H1 (cell line): ENCODE results near the gene SMARCB1. TPM values are rescaled to one million over a fixed set of nuclear protein-coding genes. Genes with fewer than 3 reads are reported as not detected.

Source experiments
- CTCF ChIA-PET: fragments of 300-600 bp; sonication (Branson Sonifier 250); formaldehyde crosslinking; loops from one replicate; lab custom pipeline; 2021; ENCODE audit not compliant: partially characterized antibody; lab: Charles Lee
- POLR2A ChIA-PET: fragments of 300-600 bp; sonication (Branson Sonifier 250); formaldehyde crosslinking; loops from one replicate; lab custom pipeline; 2021; ENCODE audit warnings: inconsistent platforms; ENCODE audit not compliant: partially characterized antibody; lab: Charles Lee
- DNase-seq, 2 experiments: peaks; one replicate each; pipeline versions ENCODE4 v3.0.0 to v3.0.0-alpha.2; 2010 to 2022; ENCODE audit warnings: low spot score in 2 of 2, low read depth in 1 of 2, mixed read lengths in 1 of 2
- FAIRE-seq: peaks from 2 replicates; lab custom pipeline; 2011; peaks lifted over from hg19 to GRCh38; lab: Jason Lieb, UNC
- H2AFZ ChIP-seq: 2 replicates; pipeline ENCODE4 v1.8.1; 2012; ENCODE audit warnings: low read length, inconsistent platforms
- H2AK5ac ChIP-seq: 2 replicates; pipeline ENCODE4 v1.6.1; 2013; ENCODE audit warnings: low read depth, low read length
- H2BK120ac ChIP-seq: replicated peaks from 2 replicates; pipeline ENCODE3; 2013; ENCODE audit warnings: low read depth, low read length, inconsistent platforms
- H2BK12ac ChIP-seq: 2 replicates; pipeline ENCODE4 v1.6.1; 2013; ENCODE audit warnings: low read depth, low read length
- H2BK15ac ChIP-seq: 2 replicates; pipeline ENCODE4 v1.6.1; 2013; ENCODE audit warnings: low read length
- H2BK20ac ChIP-seq: 2 replicates; pipeline ENCODE4 v1.6.1; 2013; ENCODE audit warnings: low read length
- H2BK5ac ChIP-seq: 2 replicates; pipeline ENCODE4 v1.6.1; 2013; ENCODE audit warnings: low read depth, low read length
- H3K14ac ChIP-seq: 2 replicates; pipeline ENCODE4 v1.6.1; 2013; ENCODE audit warnings: inconsistent platforms; ENCODE audit not compliant: insufficient read length
- H3K18ac ChIP-seq: 2 replicates; pipeline ENCODE4 v1.6.1; 2013; ENCODE audit warnings: low read length; ENCODE audit errors: extremely low read depth
- H3K23ac ChIP-seq: 2 replicates; pipeline ENCODE4 v1.6.1; 2013; ENCODE audit warnings: inconsistent platforms; ENCODE audit not compliant: insufficient read length
- H3K23me2 ChIP-seq: 2 replicates; pipeline ENCODE4 v1.6.1; 2013; ENCODE audit warnings: low read depth, low read length
- H3K27ac ChIP-seq: 2 replicates; pipeline ENCODE4 v1.6.1; 2011; ENCODE audit warnings: low read depth, low read length, inconsistent platforms
- H3K27me3 ChIP-seq, 4 experiments: replicated peaks in 1 of 4; 1 replicate in 1 of 4; 2 replicates in 3 of 4; pipeline versions ENCODE4 v1.6.1 to v1.8.1; 2011 to 2013; ENCODE audit warnings: low read length in 3 of 4, mild to moderate bottlenecking in 3 of 4, inconsistent platforms in 2 of 4, mixed read lengths in 2 of 4, moderate library complexity in 1 of 4; ENCODE audit not compliant: control insufficient read depth in 3 of 4, insufficient read depth in 3 of 4; ENCODE audit errors: extremely low read depth in 1 of 4
- H3K36me3 ChIP-seq, 4 experiments: 2 replicates each; pipeline versions ENCODE4 v1.6.1 to v1.8.1; 2011 to 2013; ENCODE audit warnings: mild to moderate bottlenecking in 4 of 4, low read length in 3 of 4, moderate library complexity in 2 of 4, control low read depth in 1 of 4, inconsistent platforms in 1 of 4; ENCODE audit not compliant: insufficient read depth in 4 of 4, control insufficient read depth in 2 of 4
- H3K4ac ChIP-seq: replicated peaks from 2 replicates; pipeline ENCODE3; 2013; ENCODE audit warnings: low read length, low read depth, mixed read lengths, inconsistent platforms; ENCODE audit not compliant: insufficient read length
- H3K4me1 ChIP-seq, 4 experiments: replicated peaks in 1 of 4; 1 replicate in 1 of 4; 2 replicates in 3 of 4; pipeline versions ENCODE4 v1.6.1 to v1.8.1; 2011 to 2013; ENCODE audit warnings: low read length in 3 of 4, inconsistent platforms in 2 of 4, mixed read lengths in 1 of 4; ENCODE audit not compliant: insufficient read depth in 4 of 4, control insufficient read depth in 3 of 4
- H3K4me2 ChIP-seq, 2 experiments: 2 replicates each; pipeline versions ENCODE4 v1.6.1 to v1.8.1; 2011 to 2013; ENCODE audit warnings: low read depth in 2 of 2, low read length in 2 of 2, control low read depth in 1 of 2, inconsistent platforms in 1 of 2, mild to moderate bottlenecking in 1 of 2; ENCODE audit not compliant: insufficient read depth in 1 of 2
- H3K4me3 ChIP-seq, 4 experiments: fragments of 200-600, 300-600 bp in 1 of 4; sonication (generic), shearing (Covaris generic), sonication (Bioruptor Twin) in 1 of 4; 2 replicates each; pipeline versions ENCODE4 v1.5.1 to v1.8.1; 2011 to 2016; ENCODE audit warnings: low read length in 4 of 4, low read depth in 3 of 4, control low read depth in 2 of 4, inconsistent platforms in 2 of 4, mild to moderate bottlenecking in 2 of 4, mixed read lengths in 1 of 4, moderate library complexity in 1 of 4; ENCODE audit not compliant: insufficient read depth in 2 of 4; ENCODE audit errors: extremely low read depth in 1 of 4
- H3K56ac ChIP-seq: replicated peaks from 2 replicates; pipeline ENCODE3; 2013; ENCODE audit warnings: low read depth, mild to moderate bottlenecking, mixed read lengths, low read length, inconsistent platforms; ENCODE audit not compliant: insufficient read length
- H3K79me1 ChIP-seq: 2 replicates; pipeline ENCODE4 v1.6.1; 2013; ENCODE audit warnings: low read depth, low read length, control low read depth
- H3K79me2 ChIP-seq, 2 experiments: 2 replicates each; pipeline versions ENCODE4 v1.6.1 to v1.8.1; 2012 to 2013; ENCODE audit warnings: low read length in 2 of 2, mild to moderate bottlenecking in 2 of 2, inconsistent platforms in 1 of 2; ENCODE audit not compliant: insufficient read depth in 2 of 2, control insufficient read depth in 1 of 2
- H3K9ac ChIP-seq, 4 experiments: replicated peaks in 1 of 4; 1 replicate in 1 of 4; 2 replicates in 3 of 4; pipeline versions ENCODE4 v1.6.1 to v1.8.1; 2011 to 2013; ENCODE audit warnings: low read depth in 3 of 4, low read length in 3 of 4, control low read depth in 2 of 4, mild to moderate bottlenecking in 2 of 4, moderate library complexity in 2 of 4, inconsistent platforms in 1 of 4; ENCODE audit errors: extremely low read depth in 1 of 4
- H3K9me3 ChIP-seq, 2 experiments: 2 replicates each; pipeline versions ENCODE4 v1.6.1 to v1.8.1; 2012 to 2013; ENCODE audit warnings: mild to moderate bottlenecking in 2 of 2, moderate library complexity in 2 of 2, control low read depth in 1 of 2, inconsistent platforms in 1 of 2, low read depth in 1 of 2, low read length in 1 of 2, mixed read lengths in 1 of 2; ENCODE audit not compliant: insufficient read depth in 2 of 2
- H4K20me1 ChIP-seq, 2 experiments: replicated peaks in 1 of 2; 2 replicates each; pipeline versions ENCODE3 to v1.8.1; 2011 to 2013; ENCODE audit warnings: inconsistent platforms in 2 of 2, low read length in 2 of 2, mild to moderate bottlenecking in 1 of 2; ENCODE audit not compliant: insufficient read depth in 2 of 2, control insufficient read depth in 1 of 2
- H4K5ac ChIP-seq: 2 replicates; pipeline ENCODE4 v1.6.1; 2013; ENCODE audit warnings: low read length, low read depth, mixed read lengths, inconsistent platforms; ENCODE audit not compliant: insufficient read length
- H4K8ac ChIP-seq: 2 replicates; pipeline ENCODE4 v1.8.0; 2013; ENCODE audit warnings: mild to moderate bottlenecking, moderate library complexity, low read length, inconsistent platforms; ENCODE audit not compliant: insufficient read depth; ENCODE audit errors: extremely low read depth
- H4K91ac ChIP-seq: replicated peaks from 2 replicates; pipeline ENCODE3; 2013; ENCODE audit warnings: low read length, mixed read lengths, inconsistent platforms; ENCODE audit not compliant: insufficient read length
- ATF3 ChIP-seq: IDR thresholded peaks from 2 replicates; pipeline ENCODE4 v1.6.1; 2011; ENCODE audit warnings: low read depth, mild to moderate bottlenecking, low read length; ENCODE audit not compliant: insufficient read depth
- BCL11A ChIP-seq, 2 experiments: IDR thresholded peaks; one replicate each; pipeline ENCODE4 v1.6.1; 2011; ENCODE audit warnings: low read depth in 2 of 2, low read length in 2 of 2, mild to moderate bottlenecking in 2 of 2
- MAX ChIP-seq: IDR thresholded peaks from 2 replicates; pipeline ENCODE4 v1.6.1; 2012; ENCODE audit warnings: inconsistent platforms
- RBBP5 ChIP-seq: IDR thresholded peaks from 2 replicates; pipeline ENCODE4 v1.7.1; 2012; ENCODE audit warnings: low read depth, mild to moderate bottlenecking, inconsistent platforms, low read length, moderate library complexity, borderline replicate concordance
- RNF2 ChIP-seq: fragments of 200-900, 300-1000 bp; sonication (generic); IDR thresholded peaks from 2 replicates; pipeline ENCODE4 v1.7.1; 2016; ENCODE audit warnings: borderline replicate concordance, low read depth, mild to moderate bottlenecking, antibody characterized with exemption, low read length; ENCODE audit not compliant: poor library complexity, severe bottlenecking; ENCODE audit errors: missing control alignments
- SRF ChIP-seq: IDR thresholded peaks from 2 replicates; pipeline ENCODE4 v1.6.1; 2011; ENCODE audit warnings: mild to moderate bottlenecking, low read depth, low read length, moderate library complexity
- TBP ChIP-seq: IDR thresholded peaks from 2 replicates; pipeline ENCODE4 v1.6.1; 2011; ENCODE audit warnings: low read depth, low read length, improper control_type of control experiment
- WGBS, 2 experiments: shearing (Covaris generic) in 1 of 2; methylation state at CpG; one replicate each; pipeline versions ENCODE4 v1.1.6 to v1.1.7; 2013 to 2015; ENCODE audit warnings: low lambda C conversion rate in 2 of 2, mixed read lengths in 2 of 2, inconsistent platforms in 1 of 2, low coverage in 1 of 2, missing lambda C conversion rate in 1 of 2; ENCODE audit not compliant: insufficient replicate concordance in 2 of 2, insufficient coverage in 1 of 2, insufficient read length in 1 of 2; ENCODE audit errors: extremely low coverage in 1 of 2, missing lambda C conversion rate in 1 of 2; 5-methylcytosine and 5-hydroxymethylcytosine counted together
- polyA plus RNA-seq, 7 experiments: library from polyadenylated mRNA; depleted of rRNA in 3 of 7; stranded (reverse) in 5 of 7; unstranded in 2 of 7; fragments of >200 nt in 5 of 7; fragments of 200-250 nt in 2 of 7; gene quantifications; 1 replicate in 5 of 7; 2 replicates in 1 of 7; 4 replicates in 1 of 7; pipeline versions ENCODE4 v1.2.1 to v1.2.3, GENCODE V29; 2011 to 2013; ENCODE audit warnings: missing spikeins in 2 of 7, mixed read lengths in 2 of 7
- total RNA-seq: library from RNA; stranded (reverse); fragmentation: NEBNext Ultra II Directional; extraction: Animal tissue kit (Norgen Biotek cat#: 25700); gene quantifications from 2 replicates; pipeline ENCODE4 v1.2.1, GENCODE V29; 2021

SMARCB1 gene
- total and polyA plus RNA-seq, 2 of the 8 experiments (the other 6 are each of a cell fraction or from before 2014, with no cell fraction given), result 116 to 145 TPM

- H4K8ac ChIP-seq, result no peak overlapping the region; the same call in 1 of the 2 replicates
- no peak overlapping the region for H3K14ac ChIP-seq
- no peaks in the 10 kb centered on the region for H3K23me2 ChIP-seq
- H2AFZ ChIP-seq, result no peak overlapping the region
- peaks cover 0 to 5% (median 1%) of the 10 kb centered on the region in 4 experiments; a peak in 3 of 7 replicates for H3K27me3 ChIP-seq
- no peak overlapping the region for H2BK120ac ChIP-seq
- no peak overlapping the region for H2AK5ac ChIP-seq
- no peak overlapping the region for H3K56ac ChIP-seq
- no peak overlapping the region for H3K9ac ChIP-seq
- H3K18ac ChIP-seq, result no peak overlapping the region
- TF ChIP-seq SRF (no peak), RBBP5 (no peak), RNF2 (no peak), ATF3 (no peak), BCL11A (IDR thresholded peaks at IDR 0.05; ENCODE audit: low read depth in 2 of 2, low read length in 2 of 2) (no peak), MAX (no peak), TBP (no peak)
- TF ChIP-seq, all 59 proteins: peak for 0
- Histone ChIP-seq H2BK15ac (no peak overlapping the region), H3K4me3 (no peak overlapping the region), H4K5ac (no peak overlapping the region), H3K79me1 (no peaks in the 10 kb centered on the region), H3K23ac (no peak overlapping the region), H3K9me3 (no peaks in the 10 kb centered on the region), H3K4me2 (no peak overlapping the region), H2BK20ac (no peak overlapping the region; the same call in 1 of the 2 replicates), H3K36me3 (no peaks in the 10 kb centered on the region), H2BK12ac (no peak overlapping the region), H4K20me1 (no peaks in the 10 kb centered on the region), H2BK5ac (no peak overlapping the region), H3K79me2 (no peaks in the 10 kb centered on the region), H3K27ac (no peak overlapping the region), H3K4ac (no peak overlapping the region), H3K4me1 (peaks cover 0 to 28% (median 19%) of the 10 kb centered on the region in 4 experiments; a peak in 6 of 7 replicates), H4K91ac (no peak overlapping the region)
- WGBS, 2 experiments, result 94% methylated on average over 16 of the region's 16 CpGs; no CpG with 5 or more reads in 1 of the 2 experiments
- ChIA-PET CTCF (interaction anchor here (0.5 to 4.3 kb wide), 34 partner anchors 8 to 273 kb away, joined by 3 to 73 read pairs (median 4); partner anchors contain the start of genes C22orf15, CHCHD10, DERL3 and MIF), POLR2A (interaction anchor here (0.6 to 5.6 kb wide), 13 partner anchors 7 to 260 kb away, joined by 3 to 37 read pairs (median 3); partner anchors contain the start of genes C22orf15, CHCHD10, DERL3 and MIF)
- DNase-seq (no peak), FAIRE-seq (no peak)
These were observed 63.4 kb downstream of the SMARCB1 start for GRCh38 chr22:23850136-23850611.
